ENCODE data around the gene TGFBR3. TPM values are rescaled to one million over a fixed set of nuclear protein-coding genes. Genes with fewer than 3 reads are reported as not detected.

Gene TGFBR3
- total and polyA plus RNA-seq, 9 of the 15 experiments (the other 6 are each of a cell fraction or from before 2014, with no cell fraction given), result 3.6 to 32.4 (median 15.6) TPM

DNA sequence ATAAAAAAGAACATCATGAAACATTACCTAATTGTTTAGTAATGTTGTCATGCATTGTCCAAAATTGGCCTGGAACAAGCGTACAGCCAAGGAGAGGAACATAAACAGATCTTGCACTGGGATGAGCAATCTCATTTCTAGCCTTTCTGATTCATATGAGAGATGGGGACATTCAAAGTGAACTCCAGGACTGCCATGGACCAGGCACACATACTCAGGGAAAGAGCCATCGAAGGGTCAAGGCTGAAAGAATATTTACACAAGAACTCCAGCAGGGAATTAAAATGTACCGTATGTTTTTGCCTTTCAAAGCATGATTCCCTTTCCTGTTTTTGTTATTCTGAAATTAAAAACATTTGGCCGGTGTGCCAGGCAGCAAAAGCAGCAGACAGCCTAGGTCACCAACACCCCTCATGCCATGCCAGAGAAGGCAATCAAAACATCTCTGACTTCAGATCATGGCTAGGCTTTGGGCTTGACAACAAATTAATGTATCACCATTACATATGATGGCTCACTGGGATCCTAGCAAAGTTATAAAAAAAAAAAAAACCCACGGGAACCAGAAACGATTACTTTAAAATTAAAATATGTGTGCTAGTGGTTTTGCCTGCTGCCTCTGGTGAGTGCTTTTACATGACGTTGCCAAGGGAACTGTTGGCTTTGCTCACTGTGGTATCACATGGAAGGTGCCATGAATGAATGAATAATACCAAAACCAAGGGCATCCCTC lies 159.8 kb downstream of the TGFBR3 start (continued):
- TF ChIP-seq HDAC2 (IDR thresholded peaks at IDR 0.05) (no peak), BRCA1 (IDR thresholded peaks at IDR 0.05) (no peak), BRCA1 (CRISPR knock-in tag; IDR thresholded peaks at IDR 0.05) (no peak)
- TF ChIP-seq, protein P1, sequence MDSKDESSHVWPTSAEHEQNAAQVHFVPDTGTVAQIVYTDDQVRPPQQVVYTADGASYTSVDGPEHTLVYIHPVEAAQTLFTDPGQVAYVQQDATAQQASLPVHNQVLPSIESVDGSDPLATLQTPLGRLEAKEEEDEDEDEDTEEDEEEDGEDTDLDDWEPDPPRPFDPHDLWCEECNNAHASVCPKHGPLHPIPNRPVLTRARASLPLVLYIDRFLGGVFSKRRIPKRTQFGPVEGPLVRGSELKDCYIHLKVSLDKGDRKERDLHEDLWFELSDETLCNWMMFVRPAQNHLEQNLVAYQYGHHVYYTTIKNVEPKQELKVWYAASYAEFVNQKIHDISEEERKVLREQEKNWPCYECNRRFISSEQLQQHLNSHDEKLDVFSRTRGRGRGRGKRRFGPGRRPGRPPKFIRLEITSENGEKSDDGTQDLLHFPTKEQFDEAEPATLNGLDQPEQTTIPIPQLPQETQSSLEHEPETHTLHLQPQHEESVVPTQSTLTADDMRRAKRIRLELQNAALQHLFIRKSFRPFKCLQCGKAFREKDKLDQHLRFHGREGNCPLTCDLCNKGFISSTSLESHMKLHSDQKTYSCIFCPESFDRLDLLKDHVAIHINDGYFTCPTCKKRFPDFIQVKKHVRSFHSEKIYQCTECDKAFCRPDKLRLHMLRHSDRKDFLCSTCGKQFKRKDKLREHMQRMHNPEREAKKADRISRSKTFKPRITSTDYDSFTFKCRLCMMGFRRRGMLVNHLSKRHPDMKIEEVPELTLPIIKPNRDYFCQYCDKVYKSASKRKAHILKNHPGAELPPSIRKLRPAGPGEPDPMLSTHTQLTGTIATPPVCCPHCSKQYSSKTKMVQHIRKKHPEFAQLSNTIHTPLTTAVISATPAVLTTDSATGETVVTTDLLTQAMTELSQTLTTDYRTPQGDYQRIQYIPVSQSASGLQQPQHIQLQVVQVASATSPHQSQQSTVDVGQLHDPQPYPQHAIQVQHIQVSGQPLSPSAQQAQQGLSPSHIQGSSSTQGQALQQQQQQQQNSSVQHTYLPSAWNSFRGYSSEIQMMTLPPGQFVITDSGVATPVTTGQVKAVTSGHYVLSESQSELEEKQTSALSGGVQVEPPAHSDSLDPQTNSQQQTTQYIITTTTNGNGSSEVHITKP (IDR thresholded peaks at IDR 0.05; ENCODE audit: partially characterized antibody), result no peak

DNA sequence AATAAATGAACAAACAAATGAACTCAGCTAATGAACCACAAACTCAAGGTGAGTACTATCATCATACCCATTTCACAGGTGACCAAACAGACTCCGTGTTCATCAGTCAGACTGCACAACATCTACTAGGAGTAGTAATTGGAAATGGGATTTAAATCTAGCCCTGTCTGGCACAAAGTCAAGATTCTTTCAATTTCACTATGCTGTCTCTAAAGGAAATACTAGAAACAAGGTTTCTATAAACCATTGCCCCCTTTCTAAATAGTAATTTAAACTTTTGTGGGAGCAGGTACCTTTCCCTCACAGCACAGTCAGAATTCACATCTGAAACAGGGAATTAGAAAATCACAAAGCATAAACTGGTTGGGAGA lies 160.3 kb downstream of the TGFBR3 start:
- FAIRE-seq, result no peak
- H3K79me2 ChIP-seq (ENCODE audit: control insufficient read depth, insufficient read depth, low read length), result no peaks in the 10 kb centered on the region
- peaks cover 44% of the 10 kb centered on the region; the same call in 2 of the 3 replicates for H3K36me3 ChIP-seq (ENCODE audit: control insufficient read depth, insufficient read depth, low read length)
- TF ChIP-seq NKRF (IDR thresholded peaks at IDR 0.05; ENCODE audit: borderline replicate concordance) (no peak), ZKSCAN1 (IDR thresholded peaks at IDR 0.05; ENCODE audit: low read depth, low read length) (no peak), CBX3 (IDR thresholded peaks at IDR 0.05; ENCODE audit: borderline replicate concordance in 1 of 2, low read length in 2 of 2) (no peak), SNIP1 (IDR thresholded peaks at IDR 0.05; ENCODE audit: low read depth) (no peak), NCOA4 (IDR thresholded peaks at IDR 0.05; ENCODE audit: partially characterized antibody) (no peak), MYNN (IDR thresholded peaks at IDR 0.05) (no peak), MYNN (CRISPR knock-in tag; IDR thresholded peaks at IDR 0.05) (no peak), ARID3A (IDR thresholded peaks at IDR 0.05; ENCODE audit: borderline replicate concordance, low read depth, low read length) (no peak), LEF1 (IDR thresholded peaks at IDR 0.05) (no peak), BRF1 (IDR thresholded peaks at IDR 0.05; ENCODE audit: borderline replicate concordance, extremely low read depth, insufficient read length) (no peak), PPARD (CRISPR knock-in tag; IDR thresholded peaks at IDR 0.05) (no peak)

More for the DNA sequence above, 160.3 kb downstream of the TGFBR3 start:
- Histone ChIP-seq H3K27ac (ENCODE audit: extremely low read depth, low read depth, low read length) (no peak overlapping the region), H2AFZ (ENCODE audit: low read depth, low read length) (no peak overlapping the region), H4K20me1 (replicated peaks; ENCODE audit: control insufficient read depth, insufficient read depth, low read length) (no peaks in the 10 kb centered on the region), H3K27me3 (ENCODE audit: control insufficient read depth in 2 of 2, insufficient read depth in 2 of 2, low read length in 2 of 2) (no peaks in the 10 kb centered on the region), H3K9me1 (ENCODE audit: control insufficient read depth, insufficient read depth, low read length) (no peaks in the 10 kb centered on the region), H3K9me3 (replicated peaks; ENCODE audit: control insufficient read depth, insufficient read depth, low read depth, low read length) (no peaks in the 10 kb centered on the region), H3K4me1 (replicated peaks in 1 of 2; ENCODE audit: control insufficient read depth in 2 of 2, insufficient read depth in 2 of 2, low read length in 2 of 2) (peaks cover 14 to 45% of the 10 kb centered on the region in 2 experiments; a peak in 4 of 5 replicates), H3K9ac (ENCODE audit: insufficient read depth in 1 of 2, low read depth in 2 of 2, low read length in 2 of 2) (no peak overlapping the region), H3K4me3 (no peak overlapping the region), H3K4me2 (ENCODE audit: insufficient read depth, low read length) (no peak overlapping the region)
- 60% methylated on average over 1 of the region's 1 CpG for WGBS (ENCODE audit: insufficient coverage, low coverage, missing lambda C conversion rate)
- intact Hi-C loops (cut with micrococcal nuclease), result no loop called here
- no peak for DNase-seq (ENCODE audit: extremely low read depth in 1 of 4, low spot score in 3 of 4)
- in situ Hi-C loops (cut with MboI), result no loop called here
- no TSS peak for BruUV-seq (replicated peaks)
- POLR2A ChIA-PET, result no interaction called here
- no peak for ATAC-seq
- CTCF ChIA-PET (ENCODE audit: low intra/inter-chr PET ratio), result no interaction called here
